GM19328 (cell line): ENCODE data around the gene USF3.

Source experiments
- ATAC-seq: cut with Tn5 transposase; IDR thresholded peaks from one replicate; pipeline ENCODE4 v1.9.1; 2021; ENCODE audit warnings: mild to moderate bottlenecking, moderate library complexity; ENCODE audit not compliant: unreplicated experiment

Gene USF3, protein sequence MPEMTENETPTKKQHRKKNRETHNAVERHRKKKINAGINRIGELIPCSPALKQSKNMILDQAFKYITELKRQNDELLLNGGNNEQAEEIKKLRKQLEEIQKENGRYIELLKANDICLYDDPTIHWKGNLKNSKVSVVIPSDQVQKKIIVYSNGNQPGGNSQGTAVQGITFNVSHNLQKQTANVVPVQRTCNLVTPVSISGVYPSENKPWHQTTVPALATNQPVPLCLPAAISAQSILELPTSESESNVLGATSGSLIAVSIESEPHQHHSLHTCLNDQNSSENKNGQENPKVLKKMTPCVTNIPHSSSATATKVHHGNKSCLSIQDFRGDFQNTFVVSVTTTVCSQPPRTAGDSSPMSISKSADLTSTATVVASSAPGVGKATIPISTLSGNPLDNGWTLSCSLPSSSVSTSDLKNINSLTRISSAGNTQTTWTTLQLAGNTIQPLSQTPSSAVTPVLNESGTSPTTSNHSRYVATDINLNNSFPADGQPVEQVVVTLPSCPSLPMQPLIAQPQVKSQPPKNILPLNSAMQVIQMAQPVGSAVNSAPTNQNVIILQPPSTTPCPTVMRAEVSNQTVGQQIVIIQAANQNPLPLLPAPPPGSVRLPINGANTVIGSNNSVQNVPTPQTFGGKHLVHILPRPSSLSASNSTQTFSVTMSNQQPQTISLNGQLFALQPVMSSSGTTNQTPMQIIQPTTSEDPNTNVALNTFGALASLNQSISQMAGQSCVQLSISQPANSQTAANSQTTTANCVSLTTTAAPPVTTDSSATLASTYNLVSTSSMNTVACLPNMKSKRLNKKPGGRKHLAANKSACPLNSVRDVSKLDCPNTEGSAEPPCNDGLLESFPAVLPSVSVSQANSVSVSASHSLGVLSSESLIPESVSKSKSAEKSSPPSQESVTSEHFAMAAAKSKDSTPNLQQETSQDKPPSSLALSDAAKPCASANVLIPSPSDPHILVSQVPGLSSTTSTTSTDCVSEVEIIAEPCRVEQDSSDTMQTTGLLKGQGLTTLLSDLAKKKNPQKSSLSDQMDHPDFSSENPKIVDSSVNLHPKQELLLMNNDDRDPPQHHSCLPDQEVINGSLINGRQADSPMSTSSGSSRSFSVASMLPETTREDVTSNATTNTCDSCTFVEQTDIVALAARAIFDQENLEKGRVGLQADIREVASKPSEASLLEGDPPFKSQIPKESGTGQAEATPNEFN (N-terminal part only)

DNA sequence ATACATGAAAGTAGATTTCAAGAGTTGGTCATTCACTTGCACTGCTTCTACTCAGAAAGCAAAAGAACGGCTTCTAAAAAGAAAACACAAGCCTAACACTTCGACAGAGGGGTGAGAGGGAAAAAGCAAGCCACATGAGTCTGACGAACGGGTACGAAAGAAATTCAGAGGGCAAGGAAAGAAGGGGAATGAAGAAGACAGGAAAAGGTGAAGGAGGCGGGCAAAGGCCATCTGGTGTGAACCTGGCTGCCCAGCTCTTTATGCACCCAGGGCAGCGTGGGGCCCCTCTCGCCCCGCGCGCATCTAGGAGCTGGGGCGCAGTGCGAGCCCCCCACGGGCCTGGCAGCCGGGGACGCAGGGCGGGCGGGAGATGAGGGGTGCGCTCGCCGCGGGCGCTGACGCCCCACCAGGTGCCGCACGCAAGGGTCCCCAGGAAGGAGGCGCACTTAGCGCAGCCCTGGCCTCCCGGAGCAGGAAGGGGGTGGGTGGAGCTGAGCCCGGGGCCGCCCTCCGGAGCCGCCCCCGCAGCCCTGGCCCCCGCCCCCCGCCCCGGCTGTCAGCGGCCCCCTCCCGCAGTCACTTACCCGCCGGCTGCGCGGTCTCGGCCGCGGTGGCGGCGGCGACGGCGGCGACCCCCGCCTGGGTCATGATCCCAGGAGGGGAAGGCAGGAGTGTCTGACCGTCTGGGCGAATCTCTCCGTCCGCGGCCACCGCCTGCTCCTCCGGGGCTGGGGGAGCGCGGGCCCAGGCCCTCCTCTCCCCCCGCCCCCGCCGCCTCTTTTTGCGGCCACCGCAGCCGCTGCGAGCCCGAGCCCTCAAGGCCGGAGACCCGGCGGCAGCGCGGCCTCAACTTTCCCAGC lies at the start of gene USF3:
Gene USF3 (minus strand): TSS at position 857 of the 860 bp plus-strand sequence. CDS start 21,764 bp downstream, outside the sequence.
- peak; percentile 59 for ATAC-seq

DNA sequence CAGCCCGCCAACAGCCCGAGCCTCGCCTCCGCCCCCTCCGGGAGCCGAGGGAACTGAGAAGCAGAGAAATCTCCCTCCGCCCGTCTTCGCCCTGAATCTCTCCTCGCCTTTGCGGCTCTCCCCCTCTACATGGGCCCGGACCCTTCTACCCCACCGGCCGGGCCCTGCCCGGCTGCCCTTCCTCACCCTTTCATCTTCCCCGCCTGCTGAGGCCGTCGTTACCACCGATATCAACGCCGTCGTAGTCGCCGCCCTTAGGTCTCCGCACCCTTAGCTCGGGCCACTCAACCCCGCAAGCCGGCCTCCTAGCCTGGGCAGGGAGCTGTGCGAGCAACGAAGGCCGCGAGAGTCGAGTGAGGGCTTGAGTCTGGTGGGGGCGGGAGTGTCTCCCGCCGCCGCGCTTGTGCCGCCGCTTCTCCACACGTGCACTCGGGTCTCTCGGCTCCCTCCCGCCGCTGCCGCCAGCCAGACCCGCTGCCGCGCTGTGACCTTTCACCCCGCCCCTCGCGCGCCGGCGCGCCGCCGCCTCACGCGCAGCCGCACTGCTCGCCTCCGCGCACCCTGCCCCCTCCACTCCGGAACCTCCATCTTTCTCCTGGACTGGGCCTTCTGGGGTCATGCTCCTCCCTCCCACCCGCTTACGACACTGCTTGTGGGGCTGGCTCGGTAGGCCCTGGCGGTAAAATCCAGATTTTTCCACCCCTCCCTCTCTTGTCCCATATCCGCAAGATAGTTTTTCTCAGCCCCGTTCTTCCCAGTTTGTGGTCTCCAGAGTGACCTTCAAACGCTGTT lies 49.5 kb upstream of the USF3 start, which contains the start of gene NAA50:
Gene NAA50 (minus strand): TSS at position 494 of the 792 bp plus-strand sequence. CDS start 300 bp downstream, at position 194.
- ATAC-seq, result peak; percentile 45

DNA sequence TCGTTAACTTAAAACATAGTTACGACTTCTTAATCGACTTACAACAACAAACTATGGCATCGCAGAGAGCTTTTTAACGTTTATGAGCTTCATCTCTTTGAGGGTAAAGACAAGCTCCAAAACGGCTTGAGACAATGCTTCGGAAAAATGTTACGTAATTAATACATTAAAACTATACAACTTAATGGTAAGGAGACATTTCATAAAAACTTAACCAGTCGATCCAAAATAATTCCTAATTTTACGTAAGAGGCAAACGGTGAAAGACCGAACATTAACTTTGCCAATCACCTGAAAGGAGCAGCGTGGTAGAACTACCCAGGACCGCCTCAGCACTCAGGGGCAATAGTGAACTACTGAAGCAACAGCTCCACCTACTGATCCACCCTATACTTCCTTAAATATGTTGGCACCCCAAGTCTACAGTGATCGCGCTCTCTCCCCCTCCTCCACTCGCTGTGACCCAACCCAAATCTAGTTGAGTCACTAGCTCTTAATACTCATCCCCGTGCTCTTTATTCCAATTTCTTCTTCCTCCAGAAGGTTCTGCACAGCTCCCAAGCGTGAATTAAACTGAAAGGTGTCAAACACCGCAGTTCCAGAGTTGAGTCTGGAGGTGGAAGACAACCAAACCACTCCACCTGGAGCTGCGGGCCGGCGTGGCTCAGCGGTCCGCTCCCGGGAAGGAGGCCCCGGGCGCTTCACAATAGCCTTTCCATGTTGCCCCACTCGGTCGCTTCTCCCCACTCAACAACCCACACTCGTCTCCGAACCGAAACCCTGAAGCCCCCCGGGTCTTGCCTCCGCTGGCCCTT lies 48.7 kb upstream of the USF3 start:
- ATAC-seq, result peak; percentile 41

- ATAC-seq, result no peak
Measured at GRCh38 chr3:113743006-113743630, 46.7 kb upstream of the USF3 start.

- ATAC-seq, result no peak
Measured at GRCh38 chr3:113741620-113742019, 45.2 kb upstream of the USF3 start.

DNA sequence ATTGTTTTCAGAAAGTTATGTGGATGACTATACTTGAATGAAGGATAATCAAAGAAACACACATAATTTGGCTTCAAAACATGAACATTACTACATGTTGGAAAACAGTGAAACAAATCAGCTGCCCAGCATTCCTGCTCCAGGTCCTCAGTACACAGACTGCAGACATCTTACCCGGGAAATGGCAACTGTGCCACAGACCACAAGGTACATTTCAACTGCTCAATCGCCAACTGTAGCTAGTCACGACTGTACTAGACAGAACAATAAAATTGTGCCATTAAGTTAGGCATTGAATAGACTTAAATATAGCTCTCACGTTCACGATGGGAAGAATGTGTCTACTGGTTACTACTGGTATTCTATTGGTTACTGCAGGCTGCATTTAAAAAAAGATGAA lies 44.6 kb upstream of the USF3 start:
- ATAC-seq, result no peak

DNA sequence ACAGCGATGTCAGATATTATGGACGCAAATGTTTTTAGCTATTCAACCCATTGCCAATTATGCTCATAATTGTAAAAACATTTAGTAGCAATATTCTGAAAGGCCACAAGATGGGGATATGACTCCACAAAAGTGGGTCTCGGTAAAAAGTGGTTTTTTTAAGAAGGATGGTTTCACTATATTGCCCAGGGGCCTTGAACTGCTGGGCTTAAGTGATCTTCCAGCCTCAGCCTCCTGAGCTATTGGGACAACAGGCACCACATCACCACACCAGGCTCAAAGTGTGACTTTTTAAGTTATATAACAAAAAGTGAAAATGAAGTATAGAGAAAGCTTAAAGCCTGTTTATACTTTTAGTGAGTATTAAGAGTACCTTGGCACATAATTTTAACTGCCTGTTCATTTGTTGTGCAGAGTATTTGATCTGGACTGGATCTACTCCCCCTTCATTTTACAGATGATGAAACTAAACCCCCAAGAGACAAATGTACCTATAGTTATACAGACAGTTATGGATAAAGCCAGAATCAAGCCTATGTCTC lies 40.2 kb upstream of the USF3 start:
- ATAC-seq, result no peak

DNA sequence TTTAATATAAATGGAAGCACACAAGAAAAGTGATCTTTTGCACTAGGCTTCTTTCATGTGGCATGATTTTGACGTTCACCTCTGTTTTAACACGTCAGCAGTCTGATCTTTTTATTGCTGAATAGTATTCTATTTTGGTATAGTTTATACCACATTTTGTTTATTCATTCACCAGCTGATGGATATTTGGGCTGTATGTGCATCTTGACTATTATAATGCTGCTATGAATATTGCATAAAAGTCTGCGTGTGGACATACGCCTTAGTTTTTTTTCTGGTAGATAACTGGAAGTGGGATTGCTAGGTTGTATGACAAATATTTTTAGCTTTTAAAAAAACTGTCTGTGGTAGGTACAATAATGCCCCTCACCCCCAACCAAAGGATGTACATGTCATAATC lies 35.3 kb upstream of the USF3 start:
- no peak for ATAC-seq

GRCh38 chr3:113730550-113730949 lies 34.1 kb upstream of the USF3 start:
- ATAC-seq, result no peak

GRCh38 chr3:113728661-113729060 lies 32.2 kb upstream of the USF3 start:
- ATAC-seq, result no peak

GRCh38 chr3:113721636-113722035 lies 25.2 kb upstream of the USF3 start:
- no peak for ATAC-seq

GRCh38 chr3:113719758-113720157 lies 23.3 kb upstream of the USF3 start:
- ATAC-seq, result no peak

DNA sequence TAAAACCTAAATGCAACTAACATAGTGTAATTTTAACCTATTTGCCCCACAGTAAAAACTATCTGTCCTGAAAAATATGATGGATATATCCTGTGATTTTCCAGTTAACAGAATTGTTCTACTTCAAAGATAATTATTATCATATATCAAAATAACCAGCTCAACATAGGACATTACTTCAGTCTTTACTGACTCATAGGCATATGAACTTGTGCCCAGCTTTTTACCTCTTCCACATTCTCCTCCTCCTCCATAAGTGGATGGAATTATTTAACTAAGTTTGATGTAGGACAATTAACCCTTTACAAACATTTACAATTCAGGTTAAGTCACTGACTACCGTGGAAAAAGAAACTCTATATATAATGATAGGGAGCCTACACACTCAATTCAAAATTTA lies 22.9 kb upstream of the USF3 start:
- no peak for ATAC-seq

DNA sequence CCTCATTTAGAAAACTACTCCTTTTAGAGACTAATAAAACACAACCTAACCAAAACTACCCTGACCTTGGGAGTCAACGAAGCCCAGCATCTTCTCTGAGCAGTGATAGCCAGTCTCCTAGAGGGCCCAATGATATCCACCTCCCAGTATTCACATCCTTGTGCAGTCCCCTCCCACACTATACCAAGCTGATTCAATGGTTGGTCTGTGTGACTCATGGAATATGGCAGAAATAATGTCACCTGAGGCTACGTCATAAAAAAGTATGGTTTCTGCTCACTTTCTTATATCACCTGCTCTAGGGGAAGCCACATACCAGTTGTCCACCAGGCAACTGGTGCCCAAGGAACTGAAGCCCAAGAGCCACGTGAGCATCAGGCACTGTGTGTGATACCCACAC lies 21.4 kb upstream of the USF3 start:
- no peak for ATAC-seq

- ATAC-seq, result no peak
Measured at GRCh38 chr3:113717308-113717707, 20.9 kb upstream of the USF3 start.

DNA sequence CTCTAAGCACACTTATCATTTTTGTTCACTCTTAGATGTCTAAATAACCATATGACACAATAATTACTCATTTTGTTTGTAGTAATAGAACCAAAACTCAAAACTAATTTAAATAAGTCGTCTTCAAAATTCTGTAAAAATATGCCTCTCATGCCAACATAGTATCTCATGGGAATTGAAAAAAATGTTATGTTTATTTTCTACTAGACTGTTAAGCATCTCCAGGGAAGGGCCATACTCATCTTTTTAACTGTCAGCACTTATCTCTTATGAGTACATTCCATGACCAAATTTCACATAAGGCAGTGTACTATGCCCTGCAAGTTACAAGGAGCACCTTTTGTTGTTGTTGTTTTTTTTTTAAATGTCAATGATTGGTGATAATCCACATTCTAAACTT lies 18.3 kb upstream of the USF3 start:
- ATAC-seq, result no peak

GRCh38 chr3:113712129-113712528 lies 15.7 kb upstream of the USF3 start:
- no peak for ATAC-seq

DNA sequence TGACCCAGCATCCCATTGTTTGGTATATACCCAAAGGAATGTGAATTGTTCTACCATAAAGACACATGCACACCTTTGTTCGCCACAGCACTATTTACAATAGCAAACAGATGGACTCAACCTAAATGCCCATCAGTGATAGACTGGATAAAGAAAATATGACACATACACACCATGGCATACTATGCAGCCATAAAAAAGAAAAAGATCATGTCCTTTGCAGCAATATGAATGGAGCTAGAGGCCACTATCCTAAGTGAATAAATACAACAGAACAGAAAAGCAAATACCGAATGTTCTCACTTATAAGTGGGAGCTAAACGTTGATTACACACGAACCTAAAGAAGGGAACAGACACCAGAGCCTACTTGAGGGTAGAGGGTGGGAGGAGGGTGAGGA lies 11.4 kb upstream of the USF3 start:
- ATAC-seq, result no peak
